SK-N-SH treated with all-trans-retinoic acid at 6 μM for 48 hours (cell line): ENCODE measurements around the gene UBE2H.
"Not testable (repeated sequence)": the region's sequence is repeated elsewhere in the genome, so short reads cannot be mapped to it uniquely, and the experiment has no call there.

Experiments used
- ATAC-seq: fragments of 200-7000 bp; cut with Tn5 transposase; 3 replicates; pipeline ENCODE4 v1.9.1; 2020; ENCODE audit warnings: mild to moderate bottlenecking, moderate library complexity
- BACH2 ChIP-seq: fragments of 250-450 bp; sonication (Bioruptor Pico); IDR thresholded peaks from 2 replicates; pipeline ENCODE4 v1.9.0; 2021; ENCODE audit warnings: mild to moderate bottlenecking, borderline replicate concordance
- CREB5 ChIP-seq: fragments of 250-450 bp; sonication (Bioruptor Pico); IDR thresholded peaks from 2 replicates; pipeline ENCODE4 v1.5.1; 2020; ENCODE audit warnings: low read depth, mild to moderate bottlenecking, moderate library complexity
- CSDC2 ChIP-seq: fragments of 250-450 bp; sonication (Bioruptor Pico); IDR thresholded peaks from 2 replicates; pipeline ENCODE4 v1.5.0; 2020; ENCODE audit warnings: mild to moderate bottlenecking, moderate library complexity
- GLIS3 ChIP-seq: fragments of 250-450 bp; sonication (Bioruptor Pico); IDR thresholded peaks from 2 replicates; pipeline ENCODE4 v1.5.0; 2020; ENCODE audit warnings: mild to moderate bottlenecking, moderate library complexity
- ISL1 ChIP-seq: fragments of 250-450 bp; sonication (Bioruptor Pico); IDR thresholded peaks from 2 replicates; pipeline ENCODE4 v2.1.2; 2022; ENCODE audit warnings: mild to moderate bottlenecking, moderate library complexity
- OSR1 ChIP-seq: fragments of 250-450 bp; sonication (Bioruptor Pico); IDR thresholded peaks from 2 replicates; pipeline ENCODE4 v1.8.0; 2022; ENCODE audit warnings: moderate library complexity, mild to moderate bottlenecking, inconsistent platforms
- PPARA ChIP-seq: fragments of 250-450 bp; sonication (Bioruptor Pico); IDR thresholded peaks from 2 replicates; pipeline ENCODE4 v1.5.0; 2020; ENCODE audit warnings: mild to moderate bottlenecking, borderline replicate concordance
- RARB ChIP-seq: fragments of 250-450 bp; sonication (Bioruptor Pico); IDR thresholded peaks from 2 replicates; pipeline ENCODE4 v1.8.0; 2021; ENCODE audit warnings: mild to moderate bottlenecking, moderate library complexity
- SNAI2 ChIP-seq: fragments of 250-450 bp; sonication (Bioruptor Pico); IDR thresholded peaks from 2 replicates; pipeline ENCODE4 v1.5.0; 2020; ENCODE audit warnings: mild to moderate bottlenecking, moderate library complexity
- TCF4 ChIP-seq: fragments of 250-450 bp; sonication (Bioruptor Pico); IDR thresholded peaks from 2 replicates; pipeline ENCODE4 v1.8.0; 2021; ENCODE audit warnings: mild to moderate bottlenecking, moderate library complexity, borderline replicate concordance
- TOX ChIP-seq: fragments of 250-450 bp; sonication (Bioruptor Pico); IDR thresholded peaks from 2 replicates; pipeline ENCODE4 v1.8.0; 2021; ENCODE audit warnings: mild to moderate bottlenecking, moderate library complexity, borderline replicate concordance
- TSHZ2 ChIP-seq: fragments of 250-450 bp; sonication (Bioruptor Pico); IDR thresholded peaks from 2 replicates; pipeline ENCODE4 v1.5.0; 2020; ENCODE audit warnings: mild to moderate bottlenecking, moderate library complexity
- ZC3H10 ChIP-seq: fragments of 250-450 bp; sonication (Bioruptor Pico); IDR thresholded peaks from 2 replicates; pipeline ENCODE4 v1.5.1; 2021; ENCODE audit warnings: mild to moderate bottlenecking, moderate library complexity
- ZFP3 ChIP-seq: fragments of 250-450 bp; sonication (Bioruptor Pico); IDR thresholded peaks from 2 replicates; pipeline ENCODE4 v1.5.0; 2020; ENCODE audit warnings: mild to moderate bottlenecking, moderate library complexity
- ZFP30 ChIP-seq: fragments of 450-650 bp; formaldehyde crosslinking; IDR thresholded peaks from 2 replicates; pipeline ENCODE4 v1.5.0; 2022; ENCODE audit warnings: mild to moderate bottlenecking, moderate library complexity
- ZNF70 ChIP-seq: fragments of 450-650 bp; formaldehyde crosslinking; IDR thresholded peaks from 2 replicates; pipeline ENCODE4 v1.5.0; 2020; ENCODE audit warnings: mild to moderate bottlenecking, moderate library complexity
- ZNF8 ChIP-seq: fragments of 450-650 bp; formaldehyde crosslinking; IDR thresholded peaks from 2 replicates; pipeline ENCODE4 v1.5.0; 2020; ENCODE audit warnings: mild to moderate bottlenecking, moderate library complexity
- TF ChIP-seq, protein P1 (sequence below): fragments of 250-450 bp; sonication (Bioruptor Pico); IDR thresholded peaks from 2 replicates; pipeline ENCODE4 v1.8.0; 2020; ENCODE audit warnings: mild to moderate bottlenecking, moderate library complexity, borderline replicate concordance
- TF ChIP-seq, protein P2 (sequence below): fragments of 250-450 bp; sonication (Bioruptor Pico); IDR thresholded peaks from 2 replicates; pipeline ENCODE4 v1.8.0; 2021; ENCODE audit warnings: low read depth, mild to moderate bottlenecking, moderate library complexity, borderline replicate concordance
- TF ChIP-seq, protein P3 (sequence below): fragments of 250-450 bp; sonication (Bioruptor Pico); IDR thresholded peaks from 2 replicates; pipeline ENCODE4 v1.5.1; 2021; ENCODE audit warnings: mild to moderate bottlenecking, moderate library complexity

UBE2H gene

GRCh38 chr7:129796186-129796775, 156.5 kb downstream of the UBE2H start:
- ATAC-seq = no peak
- TF ChIP-seq, protein P1, sequence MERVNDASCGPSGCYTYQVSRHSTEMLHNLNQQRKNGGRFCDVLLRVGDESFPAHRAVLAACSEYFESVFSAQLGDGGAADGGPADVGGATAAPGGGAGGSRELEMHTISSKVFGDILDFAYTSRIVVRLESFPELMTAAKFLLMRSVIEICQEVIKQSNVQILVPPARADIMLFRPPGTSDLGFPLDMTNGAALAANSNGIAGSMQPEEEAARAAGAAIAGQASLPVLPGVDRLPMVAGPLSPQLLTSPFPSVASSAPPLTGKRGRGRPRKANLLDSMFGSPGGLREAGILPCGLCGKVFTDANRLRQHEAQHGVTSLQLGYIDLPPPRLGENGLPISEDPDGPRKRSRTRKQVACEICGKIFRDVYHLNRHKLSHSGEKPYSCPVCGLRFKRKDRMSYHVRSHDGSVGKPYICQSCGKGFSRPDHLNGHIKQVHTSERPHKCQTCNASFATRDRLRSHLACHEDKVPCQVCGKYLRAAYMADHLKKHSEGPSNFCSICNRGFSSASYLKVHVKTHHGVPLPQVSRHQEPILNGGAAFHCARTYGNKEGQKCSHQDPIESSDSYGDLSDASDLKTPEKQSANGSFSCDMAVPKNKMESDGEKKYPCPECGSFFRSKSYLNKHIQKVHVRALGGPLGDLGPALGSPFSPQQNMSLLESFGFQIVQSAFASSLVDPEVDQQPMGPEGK (CRISPR knock-in tag) = no peak
- TF ChIP-seq TCF4 (CRISPR knock-in tag) (no peak), PPARA (CRISPR knock-in tag) (no peak), BACH2 (no peak), RARB (no peak), ZFP3 (CRISPR knock-in tag) (no peak), ZNF70 (CRISPR knock-in tag) (no peak), CSDC2 (CRISPR knock-in tag) (no peak), SNAI2 (no peak), TSHZ2 (no peak), GLIS3 (no peak), ISL1 (no peak), ZC3H10 (CRISPR knock-in tag) (no peak), TOX (CRISPR knock-in tag) (no peak), ZNF8 (CRISPR knock-in tag) (no peak)
- TF ChIP-seq, protein P2, sequence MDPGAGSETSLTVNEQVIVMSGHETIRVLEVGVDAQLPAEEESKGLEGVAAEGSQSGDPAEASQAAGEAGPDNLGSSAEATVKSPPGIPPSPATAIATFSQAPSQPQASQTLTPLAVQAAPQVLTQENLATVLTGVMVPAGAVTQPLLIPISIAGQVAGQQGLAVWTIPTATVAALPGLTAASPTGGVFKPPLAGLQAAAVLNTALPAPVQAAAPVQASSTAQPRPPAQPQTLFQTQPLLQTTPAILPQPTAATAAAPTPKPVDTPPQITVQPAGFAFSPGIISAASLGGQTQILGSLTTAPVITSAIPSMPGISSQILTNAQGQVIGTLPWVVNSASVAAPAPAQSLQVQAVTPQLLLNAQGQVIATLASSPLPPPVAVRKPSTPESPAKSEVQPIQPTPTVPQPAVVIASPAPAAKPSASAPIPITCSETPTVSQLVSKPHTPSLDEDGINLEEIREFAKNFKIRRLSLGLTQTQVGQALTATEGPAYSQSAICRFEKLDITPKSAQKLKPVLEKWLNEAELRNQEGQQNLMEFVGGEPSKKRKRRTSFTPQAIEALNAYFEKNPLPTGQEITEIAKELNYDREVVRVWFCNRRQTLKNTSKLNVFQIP (CRISPR knock-in tag) = no peak
- TF ChIP-seq, protein P3, sequence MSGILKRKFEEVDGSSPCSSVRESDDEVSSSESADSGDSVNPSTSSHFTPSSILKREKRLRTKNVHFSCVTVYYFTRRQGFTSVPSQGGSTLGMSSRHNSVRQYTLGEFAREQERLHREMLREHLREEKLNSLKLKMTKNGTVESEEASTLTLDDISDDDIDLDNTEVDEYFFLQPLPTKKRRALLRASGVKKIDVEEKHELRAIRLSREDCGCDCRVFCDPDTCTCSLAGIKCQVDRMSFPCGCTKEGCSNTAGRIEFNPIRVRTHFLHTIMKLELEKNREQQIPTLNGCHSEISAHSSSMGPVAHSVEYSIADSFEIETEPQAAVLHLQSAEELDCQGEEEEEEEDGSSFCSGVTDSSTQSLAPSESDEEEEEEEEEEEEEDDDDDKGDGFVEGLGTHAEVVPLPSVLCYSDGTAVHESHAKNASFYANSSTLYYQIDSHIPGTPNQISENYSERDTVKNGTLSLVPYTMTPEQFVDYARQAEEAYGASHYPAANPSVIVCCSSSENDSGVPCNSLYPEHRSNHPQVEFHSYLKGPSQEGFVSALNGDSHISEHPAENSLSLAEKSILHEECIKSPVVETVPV (CRISPR knock-in tag) = no peak

DNA sequence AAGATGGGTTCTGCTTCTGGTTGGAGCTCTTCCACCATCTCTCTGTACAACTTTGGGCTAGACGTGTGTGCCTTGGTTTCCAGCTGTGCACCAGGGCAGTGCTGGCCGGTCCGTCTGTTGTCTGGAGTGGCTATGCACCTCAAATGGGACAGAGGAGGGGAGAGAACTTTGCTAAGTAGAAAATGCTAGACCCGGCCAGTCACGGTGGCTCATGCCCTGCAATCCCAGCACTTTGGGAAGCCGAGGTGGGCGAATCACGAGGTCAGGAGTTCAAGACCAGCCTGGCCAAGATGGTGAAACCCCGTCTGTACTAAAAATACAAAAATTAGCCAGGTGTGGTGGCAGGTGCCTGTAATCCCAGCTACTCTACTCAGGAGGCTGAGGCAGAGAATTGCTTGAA, 158.3 kb downstream of the UBE2H start:
- ATAC-seq = not testable (repeated sequence)

DNA sequence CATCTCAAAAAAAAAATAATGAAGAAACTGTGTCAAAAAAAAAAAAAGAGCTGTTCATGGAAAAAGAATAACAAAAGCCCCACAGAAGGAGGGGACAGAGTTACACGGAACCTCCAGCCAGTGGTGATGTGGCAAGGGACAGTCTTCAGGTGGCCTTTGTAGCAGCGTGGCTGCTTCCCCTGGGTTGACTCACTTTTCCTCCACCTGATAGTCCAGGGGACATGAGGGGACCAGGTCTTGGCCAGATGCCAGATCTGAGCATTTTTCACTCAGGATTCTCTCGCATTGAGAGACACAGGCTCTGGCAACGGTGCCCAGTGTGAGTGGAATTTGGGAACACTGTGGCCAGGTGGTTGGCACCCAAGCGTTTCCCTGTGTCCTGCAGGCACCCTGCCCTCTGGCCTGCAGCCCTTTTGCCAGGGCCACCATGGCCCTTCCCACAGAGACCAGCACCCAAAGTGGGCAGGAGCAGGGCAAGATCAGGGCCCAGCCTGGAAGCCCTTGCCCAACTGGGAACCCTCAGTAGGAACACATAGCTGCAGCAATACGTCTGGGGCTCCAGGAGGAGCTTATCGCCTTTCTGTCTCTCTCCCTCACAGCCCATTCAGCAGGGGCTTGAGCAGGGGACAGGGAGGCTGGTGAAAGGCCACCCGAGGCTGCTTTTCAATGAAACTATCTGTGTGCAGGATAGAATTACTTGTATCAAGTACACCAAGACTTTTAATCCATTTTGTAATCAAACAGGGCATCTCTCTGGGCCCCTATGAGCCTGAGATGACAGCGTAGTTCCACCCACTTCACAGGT, 159.1 kb downstream of the UBE2H start:
- TF ChIP-seq CREB5 = no peak
- no peak for TF ChIP-seq OSR1 (CRISPR knock-in tag)
- no peak for TF ChIP-seq SNAI2
- TF ChIP-seq ZFP30 (CRISPR knock-in tag) = no peak
- TF ChIP-seq BACH2 = no peak
- TF ChIP-seq, protein P1 (CRISPR knock-in tag) = no peak
- TF ChIP-seq, protein P3 (CRISPR knock-in tag) = no peak
- ATAC-seq = no peak
